Gastrocnemius medialis (tissue), 4 donors: ENCODE results near the gene MAN1C1. TPM values are rescaled to one million over a fixed set of nuclear protein-coding genes. Genes with fewer than 3 reads are reported as not detected.

Source experiments
- ATAC-seq, 2 donors: fragments of 150-250 bp; one replicate each; pipeline ENCODE4 v1.9.1; 2016
- DNase-seq, 2 donors: peaks; one replicate each; pipeline ENCODE4 v3.0.0-alpha.2; 2019
- H3K27ac ChIP-seq, 4 donors: fragments of 200-600 bp; sonication (generic); 1 replicate in 1 of 4; 2 replicates in 3 of 4; pipeline ENCODE4 v1.5.1; 2016 to 2018; ENCODE audit warnings: mild to moderate bottlenecking in 2 of 4, moderate library complexity in 1 of 4
- H3K27me3 ChIP-seq, 3 donors: fragments of 200-600 bp; sonication (generic) in 2 of 3; 1 replicate in 1 of 3; 2 replicates in 2 of 3; pipeline versions ENCODE4 v1.5.1 to v1.6.0; 2016 to 2019; ENCODE audit warnings: mild to moderate bottlenecking in 1 of 3, moderate library complexity in 1 of 3
- H3K36me3 ChIP-seq, 2 donors: fragments of 200-600 bp; sonication (generic) in 1 of 2; one replicate each; pipeline ENCODE4 v1.5.1; 2017 to 2018
- H3K4me1 ChIP-seq, 2 donors: fragments of 200-600 bp; sonication (generic) in 1 of 2; one replicate each; pipeline ENCODE4 v1.5.1; 2016 to 2017; ENCODE audit warnings: mild to moderate bottlenecking in 2 of 2
- H3K4me3 ChIP-seq, 4 donors: fragments of 200-600 bp; sonication (generic) in 3 of 4; 1 replicate in 1 of 4; 2 replicates in 3 of 4; pipeline ENCODE4 v1.5.1; 2016 to 2019; ENCODE audit warnings: mild to moderate bottlenecking in 2 of 4
- H3K9me3 ChIP-seq, 3 donors: fragments of 200-600 bp; sonication (generic) in 2 of 3; 1 replicate in 1 of 3; 2 replicates in 2 of 3; pipeline ENCODE4 v1.5.1; 2016 to 2019
- POLR2A ChIP-seq, 2 donors: fragments of 450-650 bp; IDR thresholded peaks; one replicate each; pipeline ENCODE4 v1.6.1; 2017; ENCODE audit warnings: antibody characterized with exemption in 2 of 2, mild to moderate bottlenecking in 2 of 2, moderate library complexity in 2 of 2
- in situ Hi-C, 4 donors: fragments of 200-750 bp; cut with MboI; loops; one replicate each; pipeline versions ENCODE4 v1.15.0 to v1.8.0; 2017; ENCODE audit warnings: low sequenced_read_pairs in 4 of 4
- intact Hi-C: fragments of 100-400 bp; cut with DNase I; formaldehyde crosslinking; loops from one replicate; pipeline ENCODE4 v1.15.1; 2023; ENCODE audit warnings: low total_unique reads
- total RNA-seq, 4 donors: library from RNA; depleted of rRNA; stranded (reverse); fragments of >200 nt; gene quantifications; one replicate each; pipeline versions ENCODE4 v1.1.0 to v1.2.3, GENCODE V29; 2016
- TF ChIP-seq, protein P1 (sequence below), 5 experiments: fragments of 450-650 bp in 3 of 5; fragments of 200-600 bp in 2 of 5; sonication (generic) in 2 of 5; IDR thresholded peaks in 4 of 5; conservative IDR thresholded peaks in 1 of 5; 1 replicate in 4 of 5; 2 replicates in 1 of 5; pipeline ENCODE4 v1.5.1; 2016 to 2019; ENCODE audit warnings: antibody characterized with exemption in 5 of 5, mild to moderate bottlenecking in 3 of 5, moderate library complexity in 3 of 5

Gene MAN1C1
- total RNA-seq, 4 donors from 2014 or later, result 2.0 to 4.4 (median 2.5) TPM

DNA sequence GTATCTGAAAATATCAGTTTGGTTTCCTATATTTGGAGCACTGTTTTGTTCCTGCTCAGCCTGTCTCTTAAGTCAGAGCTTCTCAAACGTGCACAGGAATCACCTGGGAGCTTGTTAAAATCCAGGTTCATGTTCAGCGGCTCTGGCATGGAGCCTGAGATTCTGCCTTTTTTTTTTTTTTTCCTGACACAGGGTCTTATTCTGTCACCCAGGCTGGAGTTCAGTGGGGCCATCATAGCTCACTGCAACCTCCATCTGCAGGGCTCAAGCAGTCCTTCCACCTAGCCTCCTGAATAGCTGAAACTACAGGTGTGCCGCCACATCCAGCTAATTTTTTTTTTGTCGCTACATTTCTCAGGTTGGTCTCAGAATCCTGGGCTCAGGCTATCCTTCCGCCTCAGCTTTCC is 171.2 kb downstream of the MAN1C1 start:
- no peaks in the 10 kb centered on the region for H3K9me3 ChIP-seq
- intact Hi-C loops (no loop called here), in situ Hi-C loops (no loop called here)
- no peak overlapping the region for H3K4me3 ChIP-seq
- H3K36me3 ChIP-seq, result no peaks in the 10 kb centered on the region
- DNase-seq (no peak), ATAC-seq (no peak)
- peak overlapping the region in 2 of 4 donors; percentile 65 to 74 for H3K27ac ChIP-seq
- H3K27me3 ChIP-seq, result no peaks in the 10 kb centered on the region
- no peak for TF ChIP-seq POLR2A (IDR thresholded peaks at IDR 0.05)
- TF ChIP-seq, protein P1, sequence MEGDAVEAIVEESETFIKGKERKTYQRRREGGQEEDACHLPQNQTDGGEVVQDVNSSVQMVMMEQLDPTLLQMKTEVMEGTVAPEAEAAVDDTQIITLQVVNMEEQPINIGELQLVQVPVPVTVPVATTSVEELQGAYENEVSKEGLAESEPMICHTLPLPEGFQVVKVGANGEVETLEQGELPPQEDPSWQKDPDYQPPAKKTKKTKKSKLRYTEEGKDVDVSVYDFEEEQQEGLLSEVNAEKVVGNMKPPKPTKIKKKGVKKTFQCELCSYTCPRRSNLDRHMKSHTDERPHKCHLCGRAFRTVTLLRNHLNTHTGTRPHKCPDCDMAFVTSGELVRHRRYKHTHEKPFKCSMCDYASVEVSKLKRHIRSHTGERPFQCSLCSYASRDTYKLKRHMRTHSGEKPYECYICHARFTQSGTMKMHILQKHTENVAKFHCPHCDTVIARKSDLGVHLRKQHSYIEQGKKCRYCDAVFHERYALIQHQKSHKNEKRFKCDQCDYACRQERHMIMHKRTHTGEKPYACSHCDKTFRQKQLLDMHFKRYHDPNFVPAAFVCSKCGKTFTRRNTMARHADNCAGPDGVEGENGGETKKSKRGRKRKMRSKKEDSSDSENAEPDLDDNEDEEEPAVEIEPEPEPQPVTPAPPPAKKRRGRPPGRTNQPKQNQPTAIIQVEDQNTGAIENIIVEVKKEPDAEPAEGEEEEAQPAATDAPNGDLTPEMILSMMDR (IDR thresholded peaks at IDR 0.05 in 4 of 5, conservative IDR thresholded peaks at IDR 0.05 in 1 of 5), result no peak
- H3K4me1 ChIP-seq, result peaks cover 38 to 46% of the 10 kb centered on the region in 2 donors

DNA sequence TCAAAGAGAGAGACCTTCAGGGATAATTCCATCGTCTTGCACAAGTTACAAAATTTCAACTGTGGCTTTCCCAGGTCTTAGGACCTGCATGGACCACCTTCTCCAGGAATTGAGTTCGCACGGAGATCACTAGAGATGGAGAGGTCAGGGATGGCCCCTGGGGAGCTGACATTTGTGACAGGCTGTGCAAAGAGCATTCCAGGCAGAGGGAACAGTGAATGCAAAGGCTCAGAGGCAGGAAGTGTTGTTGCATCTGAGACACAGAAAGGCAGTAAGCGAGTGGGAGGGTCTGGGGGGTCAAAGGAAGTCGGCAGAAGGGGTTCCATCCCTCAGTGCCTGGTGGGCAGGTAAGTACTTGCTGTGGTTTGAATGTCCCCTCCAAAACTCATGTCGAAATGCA is 173.9 kb downstream of the MAN1C1 start:
- TF ChIP-seq, protein P1 (IDR thresholded peaks at IDR 0.05 in 4 of 5, conservative IDR thresholded peaks at IDR 0.05 in 1 of 5), result no peak
- no peak for TF ChIP-seq POLR2A (IDR thresholded peaks at IDR 0.05)
- intact Hi-C loops, result no loop called here

DNA sequence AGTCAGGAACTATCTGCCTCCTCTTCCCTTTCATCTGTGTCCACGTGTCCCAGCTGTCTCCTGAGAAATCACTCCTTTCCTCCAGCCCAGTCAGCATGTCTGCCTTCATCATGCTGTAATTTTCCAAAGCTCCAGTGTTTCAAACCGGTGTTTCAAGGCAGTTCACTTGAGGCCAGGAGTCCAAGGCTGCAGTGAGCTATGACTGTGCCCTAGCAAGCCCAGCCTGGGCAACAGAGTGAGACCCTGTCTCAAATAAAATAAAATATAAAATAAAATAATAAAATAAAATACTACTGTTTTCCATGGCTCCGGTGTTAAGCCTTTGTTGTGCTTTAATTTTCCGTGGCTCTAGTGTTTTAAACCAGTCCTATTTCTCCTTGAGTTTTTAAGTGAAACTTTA is 175.5 kb downstream of the MAN1C1 start:
- no peak overlapping the region for H3K4me3 ChIP-seq
- ATAC-seq, result no peak
- intact Hi-C loops (no loop called here), in situ Hi-C loops (no loop called here)
- peaks cover 41 to 43% of the 10 kb centered on the region in 2 donors for H3K4me1 ChIP-seq
- TF ChIP-seq, protein P1 (IDR thresholded peaks at IDR 0.05 in 4 of 5, conservative IDR thresholded peaks at IDR 0.05 in 1 of 5), result no peak
- no peak for TF ChIP-seq POLR2A (IDR thresholded peaks at IDR 0.05)
- H3K36me3 ChIP-seq, result no peaks in the 10 kb centered on the region
- H3K9me3 ChIP-seq, result no peaks in the 10 kb centered on the region
- H3K27ac ChIP-seq, result peak overlapping the region in 2 of 4 donors; percentile 5 to 18
- H3K27me3 ChIP-seq, result no peaks in the 10 kb centered on the region
- no peak for DNase-seq

More for the DNA sequence above, 173.9 kb downstream of the MAN1C1 start:
- ATAC-seq (no peak), DNase-seq (no peak)
- H3K27me3 ChIP-seq, result no peaks in the 10 kb centered on the region
- H3K9me3 ChIP-seq, result no peaks in the 10 kb centered on the region
- no peak overlapping the region for H3K4me3 ChIP-seq
- peaks cover 42 to 44% of the 10 kb centered on the region in 2 donors for H3K4me1 ChIP-seq
- H3K27ac ChIP-seq, result no peak overlapping the region
- H3K36me3 ChIP-seq, result no peaks in the 10 kb centered on the region
- in situ Hi-C loops, result no loop called here

DNA sequence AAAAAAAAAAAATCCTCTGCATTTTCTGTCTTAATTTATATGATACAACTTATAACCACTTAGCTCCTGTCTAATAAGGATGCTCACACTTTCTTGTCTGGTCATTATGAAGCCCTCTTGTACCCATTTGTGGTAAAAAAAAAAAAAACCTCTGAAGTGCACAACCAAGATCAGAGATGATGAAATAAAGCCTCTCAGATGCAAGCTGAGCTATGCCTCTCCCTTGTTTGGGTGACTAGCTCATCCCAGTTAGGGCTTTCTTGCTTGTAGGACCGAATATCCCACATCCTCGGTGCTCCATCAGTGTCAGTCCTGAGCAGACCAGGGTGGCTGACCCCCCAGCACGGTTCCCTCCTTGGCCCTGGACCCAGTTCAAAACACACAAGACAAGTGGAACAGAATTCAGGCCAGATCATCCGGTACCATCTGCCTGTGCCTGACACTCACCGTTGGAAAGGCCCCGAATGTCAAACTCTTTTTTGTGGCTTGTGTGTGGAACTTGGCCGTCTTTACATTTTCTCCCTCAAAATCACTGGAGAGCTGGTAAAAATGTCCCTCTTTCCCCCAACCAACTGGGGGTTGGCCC is 177.1 kb downstream of the MAN1C1 start:
- TF ChIP-seq, protein P1 (IDR thresholded peaks at IDR 0.05 in 4 of 5, conservative IDR thresholded peaks at IDR 0.05 in 1 of 5), result no peak
- no peak for TF ChIP-seq POLR2A (IDR thresholded peaks at IDR 0.05)
- DNase-seq, result no peak
- H3K4me1 ChIP-seq, result peaks cover 39 to 40% of the 10 kb centered on the region in 2 donors
- intact Hi-C loops, result no loop called here
- H3K27ac ChIP-seq, result peak overlapping the region; percentile 44 to 91 (median 75)
- no peaks in the 10 kb centered on the region for H3K36me3 ChIP-seq
- in situ Hi-C loops, result no loop called here
- no peaks in the 10 kb centered on the region for H3K9me3 ChIP-seq
- H3K27me3 ChIP-seq, result no peaks in the 10 kb centered on the region
- no peak overlapping the region for H3K4me3 ChIP-seq
- no peak for ATAC-seq

DNA sequence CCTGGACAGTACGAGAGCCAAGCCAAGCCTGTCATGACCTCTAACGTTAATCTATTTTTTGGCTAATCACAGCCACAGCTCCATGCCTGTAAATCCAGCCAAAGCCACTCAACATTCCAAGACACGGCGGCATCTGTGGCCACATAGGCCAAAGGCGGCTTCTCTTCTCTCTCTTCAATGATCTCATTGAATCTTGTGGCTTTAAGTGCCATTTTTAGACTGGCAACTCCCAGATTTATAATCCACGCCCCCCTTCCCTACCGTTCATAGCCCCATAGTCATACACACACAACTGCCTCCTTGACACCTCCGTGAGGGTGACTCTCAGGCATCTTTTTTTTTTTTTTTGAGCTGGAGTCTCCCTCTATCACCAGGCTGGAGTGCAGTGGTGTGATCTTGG is 177.7 kb downstream of the MAN1C1 start:
- TF ChIP-seq POLR2A (IDR thresholded peaks at IDR 0.05), result no peak
- TF ChIP-seq, protein P1 (IDR thresholded peaks at IDR 0.05 in 4 of 5, conservative IDR thresholded peaks at IDR 0.05 in 1 of 5), result no peak
- intact Hi-C loops, result no loop called here
- no peaks in the 10 kb centered on the region for H3K36me3 ChIP-seq
- no peak for DNase-seq
- no peaks in the 10 kb centered on the region for H3K9me3 ChIP-seq
- peaks cover 40 to 43% of the 10 kb centered on the region in 2 donors for H3K4me1 ChIP-seq
- H3K4me3 ChIP-seq, result no peak overlapping the region
- no peak for ATAC-seq
- in situ Hi-C loops, result no loop called here
- H3K27ac ChIP-seq, result peak overlapping the region; percentile 44 to 91 (median 75)
- H3K27me3 ChIP-seq, result no peaks in the 10 kb centered on the region
